ENCODE measurements around the gene CEP63.

The CEP63 gene

GRCh38 chr3:134608771-134609435 lies 123.0 kb downstream of the CEP63 start:
- no peak for DNase-seq (ENCODE audit: low read depth in 2 of 2)

GRCh38 chr3:134609821-134610431 lies 124.1 kb downstream of the CEP63 start:
- no peak for DNase-seq (ENCODE audit: low read depth in 2 of 2)

GRCh38 chr3:134610432-134611385 lies 124.9 kb downstream of the CEP63 start:
- no peak for DNase-seq (ENCODE audit: low read depth in 2 of 2)

- no peak for DNase-seq (ENCODE audit: low read depth in 2 of 2)
These were observed 125.7 kb downstream of the CEP63 start for GRCh38 chr3:134611516-134611915.

GRCh38 chr3:134613006-134613520 lies 127.2 kb downstream of the CEP63 start:
- DNase-seq (ENCODE audit: low read depth in 2 of 2), result no peak

GRCh38 chr3:134614955-134615354 lies 129.1 kb downstream of the CEP63 start:
- no peak for DNase-seq (ENCODE audit: low read depth in 2 of 2)

GRCh38 chr3:134615743-134616142 lies 129.9 kb downstream of the CEP63 start:
- DNase-seq (ENCODE audit: low read depth in 2 of 2), result no peak

GRCh38 chr3:134617608-134618477 lies 132.0 kb downstream of the CEP63 start:
- DNase-seq (ENCODE audit: low read depth in 2 of 2), result no peak

GRCh38 chr3:134618478-134619300 lies 132.8 kb downstream of the CEP63 start:
- DNase-seq (ENCODE audit: low read depth in 2 of 2), result no peak

GRCh38 chr3:134619301-134619615 lies 133.4 kb downstream of the CEP63 start:
- no peak for DNase-seq (ENCODE audit: low read depth in 2 of 2)

GRCh38 chr3:134619884-134620445 lies 134.1 kb downstream of the CEP63 start:
- no peak for DNase-seq (ENCODE audit: low read depth in 2 of 2)

- DNase-seq (ENCODE audit: low read depth in 2 of 2), result no peak
These were observed 134.7 kb downstream of the CEP63 start for GRCh38 chr3:134620476-134621115.

GRCh38 chr3:134621854-134622253 lies 136.0 kb downstream of the CEP63 start:
- no peak for DNase-seq (ENCODE audit: low read depth in 2 of 2)

GRCh38 chr3:134622806-134623365 lies 137.0 kb downstream of the CEP63 start:
- no peak for DNase-seq (ENCODE audit: low read depth in 2 of 2)

- no peak for DNase-seq (ENCODE audit: low read depth in 2 of 2)
These were observed 137.9 kb downstream of the CEP63 start for GRCh38 chr3:134623615-134624245.
